Naive B cell (primary cell): ENCODE results near the gene FAM13A. TPM values are rescaled to one million over a fixed set of nuclear protein-coding genes. Genes with fewer than 3 reads are reported as not detected.
"Not testable (repeated sequence)": the region's sequence is repeated elsewhere in the genome, so short reads cannot be mapped to it uniquely, and the experiment has no call there.

ENCODE experiments used
- ATAC-seq, 2 donors: fragments of 150-1000 bp; cut with Tn5 transposase; 2 replicates each; pipeline ENCODE4 v1.10.0; 2021; ENCODE audit warnings: low read depth in 2 of 2, mild to moderate bottlenecking in 2 of 2, moderate library complexity in 2 of 2
- DNase-seq: peaks from one replicate; pipeline ENCODE4 v3.0.0; 2022
- H3K27ac Mint-ChIP-seq, 6 donors: one replicate each; pipeline ENCODE4 v1.8.0; 2020 to 2022; ENCODE audit warnings: mild to moderate bottlenecking in 6 of 6, mixed read lengths in 6 of 6, moderate library complexity in 5 of 6, inconsistent platforms in 2 of 6
- H3K27me3 Mint-ChIP-seq, 3 donors: one replicate each; pipeline ENCODE4 v1.8.0; 2021 to 2022; ENCODE audit warnings: mixed read lengths in 3 of 3, mild to moderate bottlenecking in 1 of 3
- H3K36me3 Mint-ChIP-seq, 2 donors: one replicate each; pipeline ENCODE4 v1.8.0; 2020 to 2022; ENCODE audit warnings: mixed read lengths in 2 of 2, inconsistent platforms in 1 of 2, mild to moderate bottlenecking in 1 of 2
- H3K4me1 Mint-ChIP-seq, 3 donors: one replicate each; pipeline ENCODE4 v1.8.0; 2020 to 2022; ENCODE audit warnings: mixed read lengths in 3 of 3, inconsistent platforms in 1 of 3, mild to moderate bottlenecking in 1 of 3, moderate library complexity in 1 of 3
- H3K4me3 Mint-ChIP-seq, 8 donors: one replicate each; pipeline ENCODE4 v1.8.0; 2020 to 2022; ENCODE audit warnings: mild to moderate bottlenecking in 8 of 8, mixed read lengths in 8 of 8, moderate library complexity in 8 of 8, inconsistent platforms in 2 of 8
- H3K9me3 Mint-ChIP-seq, 7 donors: one replicate each; pipeline ENCODE4 v1.8.0; 2020 to 2022; ENCODE audit warnings: mixed read lengths in 7 of 7, mild to moderate bottlenecking in 5 of 7, inconsistent platforms in 2 of 7, moderate library complexity in 1 of 7
- polyA plus RNA-seq, 6 donors: library from polyadenylated mRNA; unstranded; fragments of 300-500 nt; fragmentation: Illumina TruSeq; gene quantifications; one replicate each; pipeline ENCODE4 v1.2.3, GENCODE V29; 2021; ENCODE audit warnings: low read depth in 6 of 6

The FAM13A gene
- polyA plus RNA-seq, 6 donors from 2014 or later = 0.41 to 1.8 (median 0.61) TPM

DNA sequence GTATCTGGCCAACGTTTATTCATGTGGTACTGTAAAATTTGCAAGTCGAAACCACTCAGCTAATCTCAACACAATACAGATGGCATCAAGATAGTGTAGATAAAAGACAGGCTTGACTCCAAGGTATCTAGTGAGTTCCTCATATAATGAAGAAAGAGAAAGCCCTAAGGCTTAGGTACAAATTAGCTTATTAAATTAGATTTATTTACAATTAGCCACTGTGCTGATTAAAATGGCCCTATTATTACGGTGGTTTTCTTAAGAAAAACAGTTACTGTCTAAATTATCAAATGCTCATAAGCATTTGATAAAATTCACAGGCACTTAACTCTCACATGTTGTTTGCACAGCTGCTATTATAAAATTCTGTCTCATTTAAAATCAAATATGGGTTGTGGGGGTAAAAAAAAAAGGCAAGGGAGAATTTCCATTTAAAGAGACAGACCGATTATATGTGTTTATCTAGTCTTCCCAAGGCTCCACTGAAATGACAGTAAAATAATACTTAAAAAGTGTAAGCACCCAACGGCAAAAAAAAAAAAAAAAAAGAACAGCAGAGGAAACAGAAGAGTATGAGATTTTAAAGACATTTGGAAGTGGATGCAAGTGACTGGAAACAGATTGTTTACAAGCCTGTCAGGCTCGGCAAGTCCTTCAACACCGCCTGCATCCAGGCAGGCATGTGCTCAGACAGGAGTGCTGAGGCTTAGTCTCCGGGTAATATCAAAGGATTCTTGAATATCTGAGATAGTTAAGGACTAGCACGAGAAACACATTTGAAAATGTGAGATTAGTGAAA lies 55.1 kb downstream of the FAM13A start:
- no peaks in the 10 kb centered on the region for H3K27me3 Mint-ChIP-seq
- H3K4me1 Mint-ChIP-seq = no peaks in the 10 kb centered on the region
- no peak overlapping the region for H3K27ac Mint-ChIP-seq
- no peaks in the 10 kb centered on the region for H3K36me3 Mint-ChIP-seq
- ATAC-seq = no peak
- no peak for DNase-seq
- H3K4me3 Mint-ChIP-seq = no peak overlapping the region
- H3K9me3 Mint-ChIP-seq = peaks cover 0 to 9% (median 0%) of the 10 kb centered on the region in 7 donors

- Mint-ChIP-seq H3K27ac (no peak overlapping the region), H3K27me3 (no peaks in the 10 kb centered on the region)
- no peak for DNase-seq
These were observed 56.1 kb downstream of the FAM13A start for GRCh38 chr4:89000844-89001360.

GRCh38 chr4:89000382-89000781 lies 56.6 kb downstream of the FAM13A start:
- no peak overlapping the region for H3K27ac Mint-ChIP-seq
- no peaks in the 10 kb centered on the region for H3K27me3 Mint-ChIP-seq
- peaks cover 0 to 7% (median 0%) of the 10 kb centered on the region in 7 donors for H3K9me3 Mint-ChIP-seq
- H3K4me3 Mint-ChIP-seq = no peak overlapping the region
- no peaks in the 10 kb centered on the region for H3K4me1 Mint-ChIP-seq
- no peaks in the 10 kb centered on the region for H3K36me3 Mint-ChIP-seq
- ATAC-seq (no peak), DNase-seq (no peak)

More at GRCh38 chr4:89000844-89001360, 56.1 kb downstream of the FAM13A start:
- no peaks in the 10 kb centered on the region for H3K4me1 Mint-ChIP-seq
- ATAC-seq = no peak
- H3K9me3 Mint-ChIP-seq = peaks cover 0 to 9% (median 0%) of the 10 kb centered on the region in 7 donors
- H3K36me3 Mint-ChIP-seq = no peaks in the 10 kb centered on the region
- no peak overlapping the region for H3K4me3 Mint-ChIP-seq

DNA sequence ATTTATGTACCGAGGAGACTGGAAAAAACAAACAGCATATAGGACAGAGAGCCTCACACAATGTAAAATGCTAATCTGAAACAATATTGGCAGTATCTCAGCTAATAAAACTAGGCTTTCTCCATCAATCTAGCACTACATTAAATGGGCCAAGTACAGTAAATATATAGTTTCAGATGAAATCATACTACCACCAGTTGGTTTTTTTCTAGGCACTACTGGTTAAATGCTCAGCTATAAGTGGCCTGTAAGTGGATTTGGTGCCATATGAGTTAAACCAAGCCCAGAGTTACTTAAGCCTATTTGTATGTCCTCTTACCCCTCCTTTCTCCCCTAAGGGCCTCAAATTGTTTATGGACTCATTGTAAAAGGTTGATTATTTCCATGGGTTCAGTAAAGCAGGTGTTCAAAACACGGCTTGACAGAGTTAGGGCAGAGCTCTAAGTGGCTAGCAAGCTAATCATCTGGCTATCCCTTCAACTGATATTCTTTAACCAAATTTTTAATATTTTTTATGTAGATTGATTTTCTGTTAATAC lies 57.5 kb downstream of the FAM13A start:
- Mint-ChIP-seq H3K36me3 (no peaks in the 10 kb centered on the region), H3K27me3 (no peaks in the 10 kb centered on the region), H3K27ac (no peak overlapping the region), H3K4me1 (no peaks in the 10 kb centered on the region), H3K4me3 (no peak overlapping the region), H3K9me3 (peaks cover 0 to 3% (median 0%) of the 10 kb centered on the region in 7 donors)
- ATAC-seq = no peak
- DNase-seq = no peak

DNA sequence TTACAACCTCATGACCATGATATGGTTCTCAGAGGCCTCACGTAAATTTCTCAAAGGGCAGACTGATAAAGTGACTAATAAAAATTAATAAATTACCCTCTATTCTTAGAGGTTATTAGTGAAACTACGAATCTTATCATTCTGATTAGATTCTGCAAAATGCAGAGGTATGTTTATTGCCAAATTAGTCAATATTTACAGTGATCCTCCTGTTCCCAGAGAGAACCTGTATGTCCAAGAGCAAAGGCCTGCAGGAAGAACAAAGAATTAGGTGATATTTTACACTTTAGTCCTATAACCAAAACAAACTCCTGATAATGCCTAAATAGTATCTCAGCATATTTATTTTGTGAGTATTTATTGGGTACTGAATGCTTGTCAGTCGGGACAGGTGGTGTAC lies 58.1 kb downstream of the FAM13A start:
- Mint-ChIP-seq H3K27me3 (no peaks in the 10 kb centered on the region), H3K9me3 (peaks cover 0 to 3% (median 0%) of the 10 kb centered on the region in 7 donors), H3K4me3 (no peak overlapping the region), H3K4me1 (no peaks in the 10 kb centered on the region), H3K27ac (no peak overlapping the region), H3K36me3 (no peaks in the 10 kb centered on the region)
- DNase-seq = no peak
- ATAC-seq = no peak

DNA sequence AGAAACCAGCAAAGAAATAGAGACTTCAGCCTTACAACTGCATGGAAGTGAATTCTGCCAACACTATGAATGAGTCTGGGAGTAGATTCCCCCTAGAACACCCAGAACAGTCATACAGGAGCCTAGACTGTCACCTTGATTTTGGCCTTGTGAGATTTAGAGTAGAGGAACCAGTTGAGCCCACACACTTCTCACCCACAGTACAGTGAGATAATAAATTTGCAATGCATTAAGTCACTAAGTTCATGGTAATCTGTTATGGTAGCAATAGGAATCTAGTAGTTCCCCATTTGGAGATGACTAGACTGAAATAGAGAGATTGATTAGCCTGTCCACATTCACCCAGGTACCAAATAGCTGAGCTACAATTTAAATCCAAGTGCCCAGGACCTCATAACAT lies 59.0 kb downstream of the FAM13A start:
- no peaks in the 10 kb centered on the region for H3K4me1 Mint-ChIP-seq
- H3K27ac Mint-ChIP-seq = no peak overlapping the region
- DNase-seq (no peak), ATAC-seq (no peak)
- H3K4me3 Mint-ChIP-seq = no peak overlapping the region
- H3K36me3 Mint-ChIP-seq = no peaks in the 10 kb centered on the region
- peaks cover 0 to 3% (median 0%) of the 10 kb centered on the region in 7 donors for H3K9me3 Mint-ChIP-seq
- H3K27me3 Mint-ChIP-seq = no peaks in the 10 kb centered on the region

DNA sequence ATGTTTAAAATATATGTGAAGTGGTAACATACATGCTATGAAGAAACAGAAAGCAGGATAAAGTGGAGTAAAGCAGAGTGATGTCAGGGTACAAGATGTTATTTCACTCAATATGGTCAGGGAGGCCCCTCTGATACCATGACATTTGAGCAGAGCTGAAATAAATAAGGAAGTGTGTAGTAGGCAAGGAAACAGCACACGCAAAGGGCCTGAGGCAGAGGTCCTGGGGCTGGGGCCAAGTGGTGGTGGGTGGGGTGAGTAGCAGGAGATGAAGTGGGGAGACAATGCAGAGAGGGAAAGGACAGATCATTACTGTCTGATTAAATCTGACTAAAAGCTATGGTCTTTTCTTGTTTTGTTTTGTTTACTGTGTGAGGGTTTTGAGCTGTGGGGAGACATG lies 61.1 kb downstream of the FAM13A start:
- no peak for DNase-seq
- H3K27me3 Mint-ChIP-seq = no peaks in the 10 kb centered on the region
- no peaks in the 10 kb centered on the region for H3K36me3 Mint-ChIP-seq
- H3K4me3 Mint-ChIP-seq = no peak overlapping the region
- H3K27ac Mint-ChIP-seq = no peak overlapping the region
- no peak for ATAC-seq
- no peaks in the 10 kb centered on the region for H3K4me1 Mint-ChIP-seq
- H3K9me3 Mint-ChIP-seq = peaks cover 0 to 3% (median 0%) of the 10 kb centered on the region in 7 donors

GRCh38 chr4:88995257-88995656 lies 61.7 kb downstream of the FAM13A start:
- not testable (repeated sequence) for H3K4me3 Mint-ChIP-seq, H3K27me3 Mint-ChIP-seq, H3K36me3 Mint-ChIP-seq, H3K9me3 Mint-ChIP-seq, DNase-seq, ATAC-seq, H3K4me1 Mint-ChIP-seq, H3K27ac Mint-ChIP-seq

- no peak for ATAC-seq
- Mint-ChIP-seq H3K4me1 (no peaks in the 10 kb centered on the region), H3K4me3 (no peak overlapping the region), H3K9me3 (peaks cover 0 to 3% (median 0%) of the 10 kb centered on the region in 7 donors), H3K27ac (no peak overlapping the region), H3K27me3 (no peaks in the 10 kb centered on the region), H3K36me3 (no peaks in the 10 kb centered on the region)
- DNase-seq = no peak
These were observed 63.7 kb downstream of the FAM13A start for GRCh38 chr4:88993246-88993645.

DNA sequence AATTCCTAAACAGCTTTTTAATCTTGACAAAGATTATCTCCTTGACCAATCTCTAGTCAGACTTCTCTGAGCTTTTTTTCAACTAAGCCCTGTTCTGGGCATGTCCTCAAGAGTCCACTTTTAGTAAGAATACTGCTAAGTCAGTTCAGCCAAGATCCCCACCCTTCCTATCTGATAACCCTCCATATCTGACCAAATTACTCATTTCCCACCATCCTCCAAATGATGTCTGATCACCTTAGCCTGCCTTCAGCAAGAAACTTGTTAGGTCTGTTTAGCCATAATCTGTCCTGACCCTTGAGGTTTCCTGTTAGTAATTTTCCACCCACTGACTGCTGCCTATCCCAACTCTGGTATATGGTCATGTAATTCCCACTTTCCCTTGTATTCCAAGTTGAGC lies 65.2 kb downstream of the FAM13A start:
- Mint-ChIP-seq H3K9me3 (peaks cover 0 to 3% (median 0%) of the 10 kb centered on the region in 7 donors), H3K27ac (peak overlapping the region in 1 of 6 donors; percentile 54), H3K4me3 (no peak overlapping the region), H3K4me1 (no peaks in the 10 kb centered on the region), H3K36me3 (no peaks in the 10 kb centered on the region), H3K27me3 (no peaks in the 10 kb centered on the region)
- ATAC-seq = no peak
- no peak for DNase-seq

DNA sequence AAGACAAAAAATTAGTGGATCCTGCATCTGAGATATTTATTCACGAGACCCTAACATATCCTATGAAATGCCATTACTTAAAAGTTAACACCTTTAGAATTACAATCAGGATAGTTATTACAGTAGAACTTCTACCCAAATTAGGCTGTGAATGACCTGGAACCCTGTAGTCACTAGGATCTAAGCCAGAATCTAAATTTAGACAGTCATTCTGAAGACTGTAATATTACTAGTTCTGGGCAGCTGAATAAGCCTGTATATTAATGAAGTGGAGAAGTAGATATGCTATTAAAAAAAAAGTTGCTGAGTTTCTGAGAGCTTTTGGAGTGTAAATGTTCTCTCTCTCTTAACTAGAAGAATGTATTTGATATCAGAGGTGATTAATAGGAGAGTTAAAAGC lies 67.0 kb downstream of the FAM13A start:
- DNase-seq (no peak), ATAC-seq (no peak)
- H3K9me3 Mint-ChIP-seq = no peaks in the 10 kb centered on the region
- no peaks in the 10 kb centered on the region for H3K4me1 Mint-ChIP-seq
- no peak overlapping the region for H3K4me3 Mint-ChIP-seq
- no peak overlapping the region for H3K27ac Mint-ChIP-seq
- no peaks in the 10 kb centered on the region for H3K27me3 Mint-ChIP-seq
- no peaks in the 10 kb centered on the region for H3K36me3 Mint-ChIP-seq

GRCh38 chr4:88985088-88985773 lies 71.8 kb downstream of the FAM13A start:
- no peaks in the 10 kb centered on the region for H3K4me1 Mint-ChIP-seq
- no peak overlapping the region for H3K4me3 Mint-ChIP-seq
- H3K27me3 Mint-ChIP-seq = no peaks in the 10 kb centered on the region
- no peaks in the 10 kb centered on the region for H3K36me3 Mint-ChIP-seq
- no peak for ATAC-seq
- DNase-seq = no peak
- peaks cover 0 to 1% (median 0%) of the 10 kb centered on the region in 7 donors for H3K9me3 Mint-ChIP-seq
- no peak overlapping the region for H3K27ac Mint-ChIP-seq

DNA sequence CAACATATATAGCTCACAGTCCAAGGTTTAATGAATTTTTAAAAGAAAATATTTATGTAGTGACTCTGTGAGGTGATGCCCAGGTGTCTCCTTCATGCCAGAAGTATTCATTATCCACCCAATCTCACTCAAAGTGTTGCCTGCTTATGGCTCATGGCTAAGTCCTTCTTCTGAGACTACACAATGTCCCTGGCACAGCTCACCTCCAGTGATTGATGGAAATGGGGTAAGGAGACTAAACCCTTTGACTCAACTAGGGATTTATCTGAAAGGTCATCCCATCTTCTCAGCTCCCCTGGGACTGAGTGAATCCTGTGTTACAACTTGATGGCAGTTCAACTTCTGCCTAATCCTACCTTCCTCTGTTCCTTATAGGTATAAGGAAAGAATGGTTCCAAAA lies 74.2 kb downstream of the FAM13A start:
- ATAC-seq (no peak), DNase-seq (no peak)
- Mint-ChIP-seq H3K4me3 (no peak overlapping the region), H3K27ac (no peak overlapping the region), H3K9me3 (peaks cover 0 to 1% (median 0%) of the 10 kb centered on the region in 7 donors), H3K4me1 (no peaks in the 10 kb centered on the region), H3K27me3 (no peaks in the 10 kb centered on the region), H3K36me3 (no peaks in the 10 kb centered on the region)

GRCh38 chr4:88981993-88982392 lies 75.0 kb downstream of the FAM13A start:
- H3K4me1 Mint-ChIP-seq = no peaks in the 10 kb centered on the region
- no peaks in the 10 kb centered on the region for H3K27me3 Mint-ChIP-seq
- H3K36me3 Mint-ChIP-seq = no peaks in the 10 kb centered on the region

More at GRCh38 chr4:88981993-88982392, 75.0 kb downstream of the FAM13A start:
- peak overlapping the region in 1 of 6 donors; percentile 74 for H3K27ac Mint-ChIP-seq
- H3K9me3 Mint-ChIP-seq = peaks cover 0 to 1% (median 0%) of the 10 kb centered on the region in 7 donors
- DNase-seq (no peak), ATAC-seq (no peak)
- H3K4me3 Mint-ChIP-seq = no peak overlapping the region
